Measurements from ENCODE around the gene UBE2J2.

The UBE2J2 gene

GRCh38 chr1:1226566-1227362 lies 46.9 kb downstream of the UBE2J2 start:
- DNase-seq (ENCODE audit: low spot score), result no peak

- no peak for DNase-seq (ENCODE audit: low spot score)
Measured at GRCh38 chr1:1225913-1226312, 47.7 kb downstream of the UBE2J2 start.

- DNase-seq (ENCODE audit: low spot score), result no peak
Measured at GRCh38 chr1:1225238-1225845, 48.3 kb downstream of the UBE2J2 start.

- DNase-seq (ENCODE audit: low spot score), result no peak
Measured at GRCh38 chr1:1223891-1224290, 49.8 kb downstream of the UBE2J2 start.

- DNase-seq (ENCODE audit: low spot score), result no peak
Measured at GRCh38 chr1:1223321-1223720, 50.3 kb downstream of the UBE2J2 start.

GRCh38 chr1:1222575-1223225 lies 51.0 kb downstream of the UBE2J2 start:
- no peak for DNase-seq (ENCODE audit: low spot score)

- DNase-seq (ENCODE audit: low spot score), result no peak
Measured at GRCh38 chr1:1221887-1222574, 51.6 kb downstream of the UBE2J2 start.

GRCh38 chr1:1220197-1220596 lies 53.5 kb downstream of the UBE2J2 start:
- no peak for DNase-seq (ENCODE audit: low spot score)

- DNase-seq (ENCODE audit: low spot score), result no peak
Measured at GRCh38 chr1:1219341-1219740, 54.3 kb downstream of the UBE2J2 start.

- DNase-seq (ENCODE audit: low spot score), result no peak
Measured at GRCh38 chr1:1218524-1219200, 55.0 kb downstream of the UBE2J2 start.

- DNase-seq (ENCODE audit: low spot score), result no peak
Measured at GRCh38 chr1:1217621-1218523, 55.8 kb downstream of the UBE2J2 start.

GRCh38 chr1:1216770-1217620 lies 56.7 kb downstream of the UBE2J2 start:
- no peak for DNase-seq (ENCODE audit: low spot score)

- DNase-seq (ENCODE audit: low spot score), result no peak
Measured at GRCh38 chr1:1215881-1216605, 57.6 kb downstream of the UBE2J2 start.

- DNase-seq (ENCODE audit: low spot score), result no peak
Measured at GRCh38 chr1:1215080-1215676, 58.5 kb downstream of the UBE2J2 start.

- no peak for DNase-seq (ENCODE audit: low spot score)
Measured at GRCh38 chr1:1213345-1214265, 60.0 kb downstream of the UBE2J2 start, which contains the start of gene TNFRSF4. Gene TNFRSF4 (minus strand): TSS chr1:1214153. CDS start chr1:1214127, 26 bp downstream.

GRCh38 chr1:1212780-1213344 lies 60.8 kb downstream of the UBE2J2 start:
- no peak for DNase-seq (ENCODE audit: low spot score)
